Stimulated activated naive CD4-positive, alpha-beta T cell (primary cell): ENCODE measurements around the gene MEX3D.

ENCODE experiments used
- DNase-seq, 6 experiments: peaks; one replicate each; lab custom pipeline; 2025; lab: John Stamatoyannopoulos, UW

MEX3D gene

DNA sequence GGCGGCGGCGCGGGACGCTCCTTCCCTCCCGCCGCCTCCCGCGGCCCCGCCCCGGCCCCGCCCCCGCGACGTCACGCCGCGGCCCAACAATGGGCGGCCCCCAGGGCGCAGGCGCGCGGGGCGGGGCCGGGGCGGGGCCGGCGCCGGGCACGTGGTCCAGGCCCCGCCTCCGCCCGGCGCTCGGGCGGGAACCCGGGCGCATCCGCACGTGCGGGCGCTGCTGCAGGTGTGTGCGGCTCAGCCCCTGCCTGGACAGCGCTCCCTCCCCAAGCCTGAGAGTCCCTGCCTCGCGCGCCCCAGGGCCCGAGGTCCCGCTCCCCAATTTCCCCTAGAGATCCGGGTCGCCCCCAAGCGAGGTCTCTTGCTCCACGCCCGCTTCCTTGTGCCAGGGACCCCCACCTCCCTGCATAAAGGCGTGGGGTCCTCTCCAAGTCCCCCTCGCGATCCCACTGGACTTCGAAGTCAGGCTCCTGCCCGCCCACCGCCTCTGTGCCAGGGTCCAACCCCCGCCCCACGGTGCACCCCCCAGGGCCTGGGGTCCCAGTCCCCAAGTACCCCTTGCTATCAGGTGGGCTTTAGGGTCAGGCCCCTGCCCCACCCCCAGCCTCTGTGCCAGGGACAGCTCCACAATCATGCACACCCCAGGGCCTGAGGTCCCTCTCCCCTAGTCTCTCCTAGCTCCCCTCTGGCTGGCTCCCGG, at the start of gene MEX3D:
TSS of gene MEX3D (minus strand) at position 6 of the 700 bp plus-strand sequence. CDS start 267 bp downstream, outside the sequence.
- peak; percentile 52 to 85 (median 78) for DNase-seq

DNA sequence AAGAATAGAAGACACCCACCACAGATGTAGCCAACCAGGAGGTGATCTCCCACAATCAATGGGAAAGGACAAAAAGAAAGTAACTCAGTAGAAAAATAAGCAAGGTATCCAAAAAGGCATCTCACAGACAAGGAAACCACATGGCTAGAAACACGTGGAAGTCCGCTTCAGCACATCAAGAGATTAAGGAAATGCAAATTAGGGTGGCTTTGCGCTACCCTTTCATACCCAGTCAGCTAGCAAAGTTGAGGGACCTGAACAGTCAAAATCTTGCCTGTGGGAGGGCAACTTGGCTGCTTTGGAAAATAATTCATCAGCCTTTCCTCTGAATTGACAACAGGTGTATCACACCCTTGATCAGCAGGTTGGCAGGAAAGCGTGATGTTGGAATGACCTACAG, 48.8 kb upstream of the MEX3D start:
- no peak for DNase-seq

DNA sequence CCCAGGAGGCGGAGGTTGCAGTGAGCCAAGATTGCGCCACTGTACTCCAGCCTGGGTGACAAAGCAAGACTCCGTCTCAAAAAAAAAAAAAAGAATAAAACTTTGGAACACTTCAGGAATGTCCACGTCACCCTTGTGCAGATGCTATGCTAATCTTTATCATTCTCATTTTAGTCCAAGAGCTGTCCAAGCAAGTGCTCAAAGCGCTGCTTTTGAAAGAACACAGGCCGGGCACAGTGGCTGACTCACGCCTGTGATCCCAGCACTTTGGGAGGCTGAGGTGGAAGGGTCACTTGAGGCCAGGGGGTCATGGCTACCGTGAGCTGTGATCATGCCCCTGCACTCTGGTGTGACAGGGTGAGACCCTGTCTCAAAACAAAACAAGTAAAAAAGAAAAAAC, 48.3 kb upstream of the MEX3D start:
- no peak for DNase-seq

DNA sequence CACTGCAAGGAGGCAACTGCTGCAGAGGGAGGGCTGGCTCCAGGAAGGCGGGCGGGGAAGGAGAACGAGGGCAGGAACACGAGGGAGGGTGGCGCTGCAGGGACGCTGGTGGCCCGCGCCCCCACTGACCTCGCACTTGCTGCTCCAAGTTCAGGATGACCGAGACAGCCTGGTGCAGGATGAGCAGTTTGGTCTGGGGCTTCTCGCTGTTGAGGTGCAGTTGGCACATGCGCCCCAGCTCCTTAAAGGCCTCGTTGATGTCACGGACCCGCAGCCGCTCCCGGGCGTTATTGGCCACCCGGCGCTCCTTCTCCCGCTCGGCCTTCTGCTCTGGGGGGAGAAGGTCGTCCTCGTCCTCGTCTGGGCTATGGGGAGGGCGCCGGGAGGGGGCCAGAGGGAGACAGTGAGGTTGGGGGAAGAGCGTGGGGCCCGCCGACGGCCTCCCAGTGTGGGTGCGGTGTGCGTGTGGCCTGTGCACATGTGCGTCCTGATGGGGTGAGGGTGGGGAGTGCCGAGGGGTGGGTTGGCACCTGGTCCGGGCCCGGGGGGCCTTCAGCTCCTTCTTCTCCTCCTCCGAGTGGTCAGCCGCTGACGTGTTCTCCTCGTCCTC, 47.1 kb upstream of the MEX3D start:
- DNase-seq = no peak

DNA sequence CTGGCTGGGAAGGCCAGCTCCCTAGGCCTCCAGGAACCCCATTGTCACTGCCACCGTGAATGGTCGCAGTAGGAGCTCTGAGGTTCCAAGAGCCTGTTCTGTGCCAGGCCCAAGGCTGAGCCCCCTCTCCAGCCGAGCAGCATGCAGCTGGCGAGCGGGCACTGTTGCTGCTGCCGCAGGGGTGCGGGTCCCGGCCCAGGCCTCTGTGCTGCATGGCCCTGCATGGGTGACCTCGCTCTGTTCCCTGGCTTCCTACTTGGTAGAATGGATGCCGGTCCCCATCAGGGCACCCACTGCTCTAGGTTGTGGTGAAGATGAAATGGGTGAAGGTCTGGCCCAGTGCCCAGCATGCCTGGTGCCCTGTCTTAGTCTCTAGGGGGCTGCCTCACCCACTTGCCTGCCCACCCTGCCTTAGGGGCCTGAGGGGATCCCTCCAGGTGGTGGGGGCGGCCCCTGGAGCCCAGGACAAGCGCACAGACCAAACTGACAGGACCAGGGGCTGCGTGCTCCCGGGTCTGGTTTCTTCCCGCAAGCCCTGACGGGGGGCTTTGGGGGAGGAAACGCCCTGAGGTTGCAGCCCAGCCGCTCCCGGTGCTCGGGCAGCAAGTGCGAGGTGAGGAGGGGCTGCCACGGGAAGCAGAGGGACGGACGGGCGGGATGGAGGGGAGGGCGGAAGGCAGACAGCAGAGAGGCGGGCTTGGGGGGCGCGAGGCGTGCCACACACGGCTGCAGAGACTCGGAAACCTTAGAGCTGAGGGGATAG, 45.9 kb upstream of the MEX3D start:
- DNase-seq = no peak

DNA sequence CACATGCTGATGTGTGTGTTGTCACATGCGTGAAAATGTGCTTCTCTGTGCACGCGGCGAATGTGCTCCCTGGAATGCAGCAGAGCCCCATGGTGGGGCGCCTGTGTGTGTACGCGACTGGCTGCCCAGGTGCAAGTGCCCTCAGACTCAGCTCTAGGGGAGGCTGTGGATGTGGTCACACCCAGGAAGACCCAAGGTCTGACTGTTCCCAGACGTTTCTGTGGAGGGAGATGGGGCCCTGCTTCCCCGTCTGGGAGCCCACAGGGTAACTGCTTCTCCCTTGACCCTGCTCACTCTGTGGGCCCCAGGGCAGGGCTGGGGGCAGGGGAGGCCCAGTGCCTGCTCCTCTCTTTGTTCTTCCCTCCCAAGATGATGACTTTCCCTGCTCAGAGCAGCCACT, 45.0 kb upstream of the MEX3D start:
- DNase-seq = no peak

DNA sequence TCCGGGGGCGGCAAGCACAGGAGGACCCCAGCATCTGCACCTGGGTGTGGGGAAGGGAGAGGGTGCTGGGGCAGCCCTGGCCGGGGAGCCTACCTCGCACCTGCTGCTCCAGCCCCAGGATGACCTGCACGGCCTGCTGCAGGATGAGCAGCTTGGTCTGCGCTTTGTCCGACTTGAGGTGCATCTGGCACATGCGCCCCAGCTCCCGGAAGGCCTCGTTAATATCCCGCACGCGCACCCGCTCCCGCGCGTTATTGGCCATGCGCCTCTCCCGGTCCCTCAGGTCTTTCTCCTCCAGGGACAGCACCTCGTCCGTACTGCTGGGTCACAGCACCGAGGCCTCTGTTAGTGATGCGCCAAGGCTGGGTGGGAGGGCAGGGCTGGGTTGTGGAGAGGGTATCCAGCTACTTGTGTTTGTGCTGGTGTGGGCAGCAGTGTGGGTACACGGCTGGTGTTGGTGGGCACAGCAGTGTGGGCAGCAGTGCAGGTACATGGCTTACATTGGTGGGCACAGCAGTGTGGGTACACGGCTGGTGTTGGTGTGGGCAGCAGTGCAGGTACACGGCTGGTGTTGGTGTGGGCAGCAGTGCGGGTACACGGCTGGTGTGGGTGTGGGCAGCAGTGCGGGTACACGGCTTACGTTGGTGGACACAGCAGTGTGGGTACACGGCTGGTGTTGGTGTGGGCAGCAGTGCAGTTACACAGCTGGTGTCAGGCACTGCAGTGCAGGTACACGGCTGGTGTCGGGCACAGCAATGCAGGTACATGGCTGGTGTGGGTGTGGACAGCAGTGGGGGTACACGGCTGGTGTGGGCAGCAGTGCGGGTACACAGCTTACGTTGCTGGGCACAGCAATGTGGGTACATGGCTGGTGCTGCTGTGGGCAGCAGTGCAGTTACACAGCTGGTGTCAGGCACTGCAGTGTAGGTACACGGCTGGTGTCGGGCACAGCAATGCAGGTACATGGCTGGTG, 44.3 kb upstream of the MEX3D start:
- DNase-seq = no peak

DNA sequence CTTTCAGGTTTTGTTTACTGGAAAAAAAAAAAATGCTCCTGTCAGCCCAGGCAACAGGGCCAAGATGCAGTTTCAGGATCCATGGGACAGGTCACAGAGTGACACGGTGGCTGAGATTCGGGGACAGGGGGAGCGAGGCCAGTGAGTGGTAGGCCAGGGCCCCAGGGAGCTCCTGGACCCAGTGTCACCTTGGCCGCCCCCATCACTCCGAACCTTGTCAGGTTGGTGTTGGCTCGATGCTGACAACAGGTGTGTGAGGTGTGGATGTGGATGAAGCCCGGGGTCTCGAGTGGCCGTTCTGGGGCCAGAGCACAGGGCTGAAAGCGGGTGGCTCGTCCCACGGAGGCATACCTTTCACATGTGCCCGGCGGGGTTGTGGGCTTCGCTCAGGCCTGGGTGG, 43.2 kb upstream of the MEX3D start:
- DNase-seq = no peak

DNA sequence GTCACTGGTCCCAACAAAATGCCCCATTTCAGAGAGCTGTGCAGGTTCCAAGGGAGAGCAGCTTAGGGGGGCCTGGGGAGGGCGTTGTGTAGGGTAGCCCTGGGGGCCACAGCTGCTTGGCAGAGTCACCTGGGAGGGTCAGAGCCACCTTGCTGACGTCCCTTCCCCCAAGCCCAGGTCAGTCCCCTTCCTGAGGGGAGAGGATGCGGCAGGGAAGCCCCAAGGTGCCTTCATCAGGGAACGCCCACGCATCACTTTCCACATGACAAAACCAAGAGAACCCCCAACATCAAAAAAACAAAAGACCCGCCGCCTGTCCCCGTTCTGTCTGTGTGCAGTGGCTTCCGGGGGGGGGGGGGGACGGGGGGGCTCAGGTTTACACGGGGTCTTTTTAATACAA, 42.5 kb upstream of the MEX3D start:
- no peak for DNase-seq

DNA sequence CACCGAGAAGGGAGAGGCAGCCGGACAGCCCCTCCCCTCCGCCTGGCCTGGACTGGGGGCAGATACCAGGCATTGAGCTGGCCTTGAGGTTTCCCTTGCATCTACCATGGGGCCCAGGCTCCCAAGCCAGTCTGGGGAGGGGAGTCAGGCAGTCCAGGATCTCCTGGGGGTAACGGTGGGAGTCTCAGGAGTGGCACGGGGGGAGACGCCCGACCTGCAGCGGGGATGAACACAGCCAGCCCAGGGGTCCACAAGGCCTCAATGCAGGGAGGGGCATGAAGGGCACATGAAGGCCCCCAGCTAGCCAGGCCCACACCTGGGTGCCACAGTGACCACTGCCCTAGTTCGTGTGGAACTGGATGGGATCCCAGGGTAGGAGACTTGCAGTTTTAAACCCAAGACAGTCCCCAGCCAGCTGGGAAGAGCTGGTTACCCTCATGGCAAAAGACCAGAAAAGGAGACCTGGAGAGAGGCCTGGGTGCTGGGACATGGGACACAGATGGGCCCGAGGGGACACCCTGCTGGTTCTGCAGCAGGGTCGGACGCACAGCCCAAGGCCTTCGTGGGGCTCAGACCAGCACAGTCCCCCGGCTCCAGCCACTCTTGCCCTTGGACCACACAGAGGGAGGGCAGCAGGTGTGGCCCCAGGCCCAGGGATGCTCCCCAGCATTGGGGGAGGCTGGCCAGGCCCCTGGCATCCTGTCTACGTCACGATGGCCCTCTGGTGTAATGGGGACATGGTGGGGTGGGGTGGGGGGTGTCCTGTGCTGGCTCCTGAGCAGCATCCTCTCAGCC, 41.8 kb upstream of the MEX3D start:
- DNase-seq = no peak

DNA sequence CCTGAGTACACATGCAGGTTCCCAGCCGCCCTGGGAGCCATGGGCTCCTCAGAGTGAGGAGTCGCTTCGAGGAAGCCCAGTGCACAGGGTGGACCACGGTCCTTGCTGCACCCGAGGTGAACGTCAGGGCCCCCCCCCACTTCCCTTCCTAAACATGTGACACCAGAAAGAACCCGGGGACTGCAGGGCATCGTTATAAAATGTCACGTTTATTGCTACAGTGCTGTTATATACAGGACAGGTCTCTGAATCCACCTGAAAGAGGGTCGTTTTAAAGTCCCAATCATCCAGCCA, 40.9 kb upstream of the MEX3D start:
- peak in 4 of 6 experiments; percentile 21 to 44 (median 30) for DNase-seq

DNA sequence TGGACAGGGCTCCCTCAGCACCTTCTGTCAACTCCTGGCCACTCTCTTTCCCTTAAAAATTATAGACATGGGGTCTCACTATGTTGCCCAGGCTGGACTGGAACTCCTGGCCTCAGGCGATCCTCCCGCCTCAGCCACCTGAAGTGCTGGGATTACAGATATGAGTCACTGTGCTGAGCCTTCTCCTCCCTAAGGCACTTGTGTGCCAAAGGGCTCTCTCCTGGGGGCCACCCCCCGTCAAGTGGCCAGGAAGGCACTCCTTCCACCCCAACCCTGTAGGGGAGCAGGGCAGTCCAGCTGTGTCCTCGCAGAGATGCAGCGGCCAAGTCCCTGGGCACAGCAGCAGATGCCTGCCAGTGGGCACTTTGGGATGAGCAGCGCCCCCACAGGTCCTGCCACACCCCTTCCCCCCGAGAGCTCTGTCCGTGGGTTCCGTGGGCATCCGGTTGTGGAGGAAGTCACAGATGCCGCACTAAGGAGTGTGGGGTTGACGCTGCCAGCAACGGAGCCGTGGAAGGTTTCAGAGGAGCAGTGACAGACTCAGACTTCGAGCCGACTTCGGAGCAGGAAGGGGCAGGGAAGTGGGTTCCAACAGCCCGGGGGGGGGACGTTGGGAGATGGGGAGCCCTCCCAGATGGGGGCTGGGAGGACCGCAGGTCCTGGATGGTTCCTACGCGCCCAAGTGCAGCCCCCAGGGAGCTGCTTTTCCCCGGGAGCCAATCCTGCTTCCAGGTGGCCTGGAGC, 40.4 kb upstream of the MEX3D start:
- peak in 5 of 6 experiments; percentile 19 to 47 (median 23) for DNase-seq

DNA sequence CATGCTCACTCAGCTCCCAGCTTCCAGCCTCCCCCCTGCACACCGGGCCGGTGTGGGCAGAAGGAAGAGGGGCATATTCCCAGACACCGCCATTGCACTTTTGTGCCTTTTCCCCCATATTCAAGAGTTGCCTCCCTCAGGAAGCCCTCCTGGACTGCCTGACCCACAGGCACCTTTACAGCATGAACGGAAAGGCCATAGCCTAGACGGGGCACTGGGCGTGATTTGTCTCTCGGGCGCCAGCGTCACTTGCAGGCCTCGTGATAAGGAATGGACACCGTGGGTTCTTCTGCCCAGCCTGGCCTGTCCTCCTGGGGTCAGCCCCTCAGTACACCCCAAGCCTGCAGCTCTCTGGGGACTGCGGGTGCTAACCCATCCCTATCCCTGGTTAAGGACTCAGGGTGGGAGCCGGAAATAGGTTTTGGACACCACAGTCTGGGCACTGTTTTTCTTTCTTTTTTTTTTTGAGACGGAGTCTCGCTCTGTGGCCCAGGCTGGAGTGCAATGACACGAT, 38.1 kb upstream of the MEX3D start:
- DNase-seq = no peak

DNA sequence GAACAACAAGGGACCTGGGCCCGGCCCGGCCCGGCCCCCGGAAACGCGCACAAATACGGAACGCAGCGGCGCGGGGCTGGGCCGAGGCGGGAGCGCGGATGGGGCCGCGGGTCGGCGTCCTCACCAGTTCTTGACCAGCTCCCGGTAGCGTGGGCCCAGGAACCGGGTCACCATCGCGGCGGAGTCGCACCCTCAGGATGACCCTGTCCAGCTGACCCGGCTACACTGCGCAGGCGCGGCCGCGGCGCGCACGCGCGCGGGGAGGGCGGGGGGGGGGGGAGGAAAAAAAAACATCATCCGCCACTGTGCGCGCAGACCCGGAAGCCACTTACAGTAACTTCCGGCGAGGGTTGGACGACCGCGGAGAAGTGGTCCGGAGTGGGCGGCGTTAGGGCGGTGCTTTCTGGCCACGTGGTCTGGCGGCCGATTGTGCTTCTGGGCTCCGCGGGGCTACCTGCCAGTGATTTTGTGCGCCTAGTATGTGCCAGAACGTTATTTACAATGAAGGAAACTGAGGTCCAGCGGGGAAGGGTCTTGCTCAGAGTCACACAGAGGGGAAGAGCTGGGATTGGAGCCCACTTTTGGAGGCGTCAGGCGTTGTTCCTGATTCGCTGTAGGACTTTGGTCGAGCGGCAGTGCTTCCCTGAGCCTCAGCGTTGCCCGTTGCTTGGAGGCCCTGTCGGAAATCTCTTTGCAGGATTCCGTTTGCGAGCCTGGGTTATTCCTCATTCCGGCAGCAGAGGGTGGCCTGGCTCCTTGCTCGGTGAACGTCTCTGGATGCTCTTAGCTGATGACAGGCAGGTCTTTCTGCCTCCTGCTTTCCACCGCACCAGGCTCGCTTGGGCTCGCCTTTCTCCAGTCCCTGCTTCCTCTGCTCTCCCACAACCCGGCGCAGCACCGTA, 37.4 kb upstream of the MEX3D start, which contains the start of gene UQCR11:
TSS of gene UQCR11 (minus strand) at position 227 of the 902 bp plus-strand sequence. CDS start at position 174, 53 bp downstream.
- DNase-seq = peak; percentile 88 to 96 (median 91)

DNA sequence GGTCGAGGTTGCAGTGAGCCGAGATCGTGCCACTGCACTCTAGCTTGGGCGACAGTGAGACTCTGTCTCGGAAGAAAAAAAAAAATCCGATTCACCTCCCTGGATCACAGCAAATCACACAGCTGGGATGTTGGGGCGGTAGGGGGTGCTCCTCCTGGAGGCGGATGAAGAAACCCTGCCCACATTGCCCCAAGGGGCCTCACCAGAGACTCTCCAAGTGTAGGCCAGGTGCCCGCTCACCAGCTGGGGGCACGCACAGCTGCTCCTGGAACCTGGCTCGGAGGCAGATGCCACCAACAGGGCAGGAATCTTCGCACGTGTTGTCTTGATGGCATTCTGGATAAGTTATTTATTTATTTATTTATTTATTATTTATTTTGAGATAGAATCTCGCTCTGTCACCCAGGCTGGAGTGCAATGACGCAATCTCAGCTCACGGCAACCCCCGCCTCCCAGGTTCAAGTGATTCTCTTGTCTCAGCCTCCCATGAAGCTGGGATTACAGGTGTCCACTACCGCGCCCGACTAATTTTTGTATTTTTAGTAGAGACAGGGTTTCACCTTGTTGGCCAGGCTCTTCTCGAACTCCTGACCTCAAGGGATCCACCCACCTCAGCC, 34.1 kb upstream of the MEX3D start:
- no peak for DNase-seq

DNA sequence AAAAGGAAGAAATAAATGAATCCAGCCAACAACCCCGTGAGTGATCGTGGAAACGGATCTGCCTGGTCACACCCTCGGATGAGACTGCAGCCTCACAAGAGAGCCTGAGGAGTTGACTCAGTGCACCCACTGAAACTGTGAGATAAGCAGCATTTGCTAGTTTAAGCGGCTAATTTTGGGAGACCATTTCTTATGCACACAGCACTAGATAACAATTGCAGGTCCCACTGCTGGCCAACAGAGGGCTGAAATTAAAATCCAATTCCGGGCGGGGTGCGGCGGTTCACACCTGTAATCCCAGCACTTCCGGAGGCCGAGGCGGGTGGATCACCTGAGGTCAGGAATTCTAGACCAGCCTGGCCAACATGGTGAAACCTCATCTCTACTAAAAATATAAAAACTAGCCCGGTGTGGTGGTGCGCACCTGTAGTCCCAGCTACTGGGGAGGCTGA, 33.5 kb upstream of the MEX3D start:
- DNase-seq = no peak

DNA sequence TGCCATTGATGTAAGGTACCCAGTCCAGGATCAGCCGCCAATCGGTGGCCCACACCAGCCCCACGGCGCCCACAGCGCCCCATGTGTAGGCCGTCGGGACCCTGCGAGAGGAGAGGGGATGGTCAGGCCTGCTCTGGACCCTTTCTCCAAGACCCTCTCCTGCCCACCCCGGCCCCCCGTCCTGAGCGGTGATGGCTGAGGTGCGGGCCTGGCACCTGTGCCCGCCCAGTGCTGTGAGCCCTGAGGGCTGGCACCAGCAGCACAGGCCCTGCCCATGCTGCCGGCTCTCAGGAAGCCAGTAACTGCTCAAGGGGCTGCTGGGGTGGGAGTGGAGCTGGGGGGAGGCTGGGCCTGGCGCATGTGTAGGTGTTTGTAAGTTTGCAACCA, 31.3 kb upstream of the MEX3D start:
- DNase-seq = no peak

DNA sequence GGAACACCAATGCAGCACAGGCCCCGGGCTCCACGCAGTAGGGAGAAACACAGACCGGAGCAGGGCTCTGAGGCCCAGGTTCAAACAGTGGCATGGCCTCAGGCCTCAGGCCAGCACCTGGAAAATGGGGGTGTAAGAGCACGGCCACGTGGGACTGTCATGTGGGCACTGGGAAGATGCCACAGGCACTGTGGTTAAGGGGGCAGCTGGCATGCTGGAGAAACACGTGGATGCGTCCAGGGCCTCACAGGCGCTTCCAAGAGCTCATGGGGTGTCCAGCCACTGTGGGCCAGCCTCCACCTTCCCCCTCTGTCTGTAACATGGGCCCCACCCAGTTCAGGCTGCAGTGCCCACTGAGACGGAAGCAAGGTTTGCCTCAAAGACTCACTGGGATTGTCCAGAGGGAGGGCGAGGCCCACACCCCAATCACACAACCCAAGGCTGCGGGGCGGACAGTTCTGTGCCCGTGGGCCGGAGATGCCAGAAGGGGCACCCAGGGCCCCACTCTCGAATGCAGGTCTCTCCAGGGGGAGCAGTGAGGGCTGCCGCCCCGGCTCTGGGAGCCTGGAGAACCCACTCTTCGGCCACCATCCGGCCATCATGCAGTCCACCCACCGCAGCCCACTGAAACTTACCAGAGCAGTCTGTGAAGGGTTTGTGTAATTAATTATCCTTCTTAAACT, 30.8 kb upstream of the MEX3D start:
- no peak for DNase-seq
